Endothelial cell of umbilical vein (primary cell): Measurements from ENCODE around the gene TOMM6. TPM values are rescaled to one million over a fixed set of nuclear protein-coding genes. Genes with fewer than 3 reads are reported as not detected.

Source experiments
- BruUV-seq: library from RNA; stranded (reverse); fragments of 400-500 nt; replicated peaks from 2 replicates; lab custom pipeline; 2021; lab: Mats Ljungman, UMichigan
- CTCF ChIA-PET: fragments of 300-600, 350-600 bp; sonication (Branson Sonifier 250); formaldehyde crosslinking; loops from one replicate; lab custom pipeline; 2021; ENCODE audit warnings: antibody characterized with exemption, inconsistent platforms; lab: Charles Lee
- POLR2A ChIA-PET: fragments of 300-600, 350-600 bp; sonication (Branson Sonifier 250); formaldehyde crosslinking; loops from one replicate; lab custom pipeline; 2021; ENCODE audit warnings: antibody characterized with exemption, inconsistent platforms; lab: Charles Lee
- DNase-seq: peaks from one replicate; pipeline ENCODE4 v3.0.0-alpha.2; 2011; ENCODE audit warnings: low read depth, low spot score
- FAIRE-seq: peaks from 2 replicates; lab custom pipeline; 2011; peaks lifted over from hg19 to GRCh38; lab: Jason Lieb, UNC
- H2AFZ ChIP-seq: 2 replicates; pipeline ENCODE4 v1.6.0; 2012; ENCODE audit warnings: low read depth, low read length, control low read depth, inconsistent platforms
- H3K27ac ChIP-seq: 2 replicates; pipeline ENCODE4 v1.5.1; 2011; ENCODE audit warnings: low read depth, mild to moderate bottlenecking, control low read depth, low read length, moderate library complexity; ENCODE audit not compliant: insufficient read depth
- H3K27me3 ChIP-seq, 2 experiments: 2 replicates each; pipeline versions ENCODE4 v1.6.0 to v1.6.1; 2011; ENCODE audit warnings: low read length in 2 of 2, mixed read lengths in 1 of 2; ENCODE audit not compliant: control insufficient read depth in 2 of 2, insufficient read depth in 2 of 2
- H3K36me3 ChIP-seq, 2 experiments: 2 replicates in 1 of 2; 3 replicates in 1 of 2; pipeline ENCODE4 v1.5.1; 2011; ENCODE audit warnings: low read length in 2 of 2, mild to moderate bottlenecking in 1 of 2, moderate library complexity in 1 of 2; ENCODE audit not compliant: control insufficient read depth in 2 of 2, insufficient read depth in 2 of 2; ENCODE audit errors: extremely low read depth in 1 of 2
- H3K4me1 ChIP-seq: 3 replicates; pipeline ENCODE4 v1.5.1; 2011; ENCODE audit warnings: mild to moderate bottlenecking, low read length; ENCODE audit not compliant: control insufficient read depth, insufficient read depth; ENCODE audit errors: extremely low read depth
- H3K4me2 ChIP-seq: 2 replicates; pipeline ENCODE4 v1.6.1; 2011; ENCODE audit warnings: low read length, control low read depth, mixed read lengths; ENCODE audit not compliant: insufficient read depth
- H3K4me3 ChIP-seq, 3 experiments: fragments of 200-600 bp in 1 of 3; sonication (generic), shearing (Covaris generic) in 1 of 3; replicated peaks in 1 of 3; 2 replicates each; pipeline ENCODE4 v1.5.1; 2011 to 2016; ENCODE audit warnings: control low read depth in 3 of 3, low read length in 3 of 3, mild to moderate bottlenecking in 2 of 3, inconsistent platforms in 1 of 3, low read depth in 1 of 3, moderate library complexity in 1 of 3; ENCODE audit not compliant: insufficient read depth in 1 of 3
- H3K79me2 ChIP-seq: 2 replicates; pipeline ENCODE4 v1.6.0; 2012; ENCODE audit warnings: low read length, inconsistent platforms; ENCODE audit not compliant: control insufficient read depth, insufficient read depth
- H3K9ac ChIP-seq: replicated peaks from 2 replicates; pipeline ENCODE3; 2011; ENCODE audit warnings: low read length, control low read depth; ENCODE audit not compliant: insufficient read depth; ENCODE audit errors: extremely low read depth
- H3K9me1 ChIP-seq: replicated peaks from 3 replicates; pipeline ENCODE4 v1.6.0; 2011; ENCODE audit warnings: mild to moderate bottlenecking, low read length; ENCODE audit not compliant: control insufficient read depth, insufficient read depth; ENCODE audit errors: extremely low read depth
- H3K9me3 ChIP-seq: replicated peaks from 2 replicates; pipeline ENCODE4 v1.5.1; 2012; ENCODE audit warnings: low read length, inconsistent platforms; ENCODE audit not compliant: control insufficient read depth, insufficient read depth
- H4K20me1 ChIP-seq: replicated peaks from 2 replicates; pipeline ENCODE3; 2011; ENCODE audit warnings: mild to moderate bottlenecking, low read length; ENCODE audit not compliant: control insufficient read depth, insufficient read depth; ENCODE audit errors: extremely low read depth
- CTCF ChIP-seq, 2 donors: IDR thresholded peaks; 1 replicate in 1 of 2; 2 replicates in 1 of 2; pipeline ENCODE4 v1.5.1; 2011; ENCODE audit warnings: low read length in 2 of 2, mild to moderate bottlenecking in 2 of 2, moderate library complexity in 2 of 2, control low read depth in 1 of 2, inconsistent platforms in 1 of 2, low read depth in 1 of 2; ENCODE audit not compliant: insufficient read depth in 1 of 2; ENCODE audit errors: extremely low read depth in 1 of 2
- EZH2 ChIP-seq: IDR thresholded peaks from 2 replicates; pipeline ENCODE4 v1.6.1; 2012; ENCODE audit warnings: borderline replicate concordance, low read depth, mild to moderate bottlenecking, moderate library complexity, low read length, inconsistent platforms; ENCODE audit not compliant: severe bottlenecking
- GATA2 ChIP-seq: IDR thresholded peaks from 2 replicates; pipeline ENCODE4 v1.7.0; 2011; ENCODE audit warnings: low read depth, mild to moderate bottlenecking, moderate library complexity, mixed read lengths, low read length; ENCODE audit not compliant: insufficient read length, insufficient read depth
- JUN ChIP-seq: IDR thresholded peaks from 2 replicates; pipeline ENCODE4 v1.6.1; 2011; ENCODE audit warnings: borderline replicate concordance, low read depth; ENCODE audit not compliant: insufficient read length, insufficient read depth
- MYC ChIP-seq: IDR thresholded peaks from one replicate; pipeline ENCODE4 v1.6.1; 2011; ENCODE audit warnings: mild to moderate bottlenecking, low read depth, low read length
- POLR2AphosphoS5 ChIP-seq: IDR thresholded peaks from 2 replicates; pipeline ENCODE4 v1.6.1; 2012; ENCODE audit warnings: low read depth, mild to moderate bottlenecking, control low read depth, low read length, moderate library complexity; ENCODE audit not compliant: insufficient read depth
- dilution Hi-C: fragments of 300-500 bp; cut with MboI; formaldehyde crosslinking; loops from one replicate; pipeline ENCODE4 v1.15.0; 2019; ENCODE audit warnings: low sequenced_read_pairs; ENCODE audit not compliant: extremely low pct_ligation_motif_present
- intact Hi-C: fragments of 100-400 bp; cut with micrococcal nuclease; formaldehyde crosslinking; loops from one replicate; pipeline ENCODE4 v1.10.0; 2022
- polyA plus RNA-seq, 4 experiments: library from polyadenylated mRNA; depleted of rRNA in 3 of 4; stranded (reverse) in 3 of 4; unstranded in 1 of 4; fragments of >200 nt; gene quantifications; 2 replicates each; pipeline versions ENCODE4 v1.2.1 to v1.2.3, GENCODE V29; 2011 to 2012; ENCODE audit warnings: missing spikeins in 1 of 4
- total RNA-seq: library from RNA; stranded (reverse); gene quantifications from 2 replicates; pipeline ENCODE4 v1.2.3, GENCODE V29; 2021

TOMM6 gene
- total and polyA plus RNA-seq, 2 donors (not counting 3 experiments of a cell fraction or from before 2014, with no cell fraction given), result 233 to 527 TPM

- no peak overlapping the region for H3K4me3 ChIP-seq
- H3K79me2 ChIP-seq, result no peaks in the 10 kb centered on the region
- DNase-seq (no peak), FAIRE-seq (no peak)
- H2AFZ ChIP-seq, result no peak overlapping the region
- H3K27me3 ChIP-seq, result peaks cover 3 to 7% of the 10 kb centered on the region in 2 experiments
- ChIA-PET POLR2A (no interaction called here), CTCF (no interaction called here)
- no TSS peak for BruUV-seq
- no peak overlapping the region for H3K9ac ChIP-seq
- H3K27ac ChIP-seq, result no peak overlapping the region
- no peak overlapping the region for H3K4me2 ChIP-seq
- TF ChIP-seq MYC (no peak), JUN (no peak), POLR2AphosphoS5 (no peak), GATA2 (no peak), CTCF (IDR thresholded peaks at IDR 0.05; ENCODE audit: extremely low read depth in 1 of 2, insufficient read depth in 1 of 2, low read depth in 1 of 2, low read length in 2 of 2) (no peak), EZH2 (no peak)
- dilution Hi-C loops (no loop called here), intact Hi-C loops (no loop called here)
- no peaks in the 10 kb centered on the region for H4K20me1 ChIP-seq
- no peaks in the 10 kb centered on the region for H3K36me3 ChIP-seq
- no peaks in the 10 kb centered on the region for H3K4me1 ChIP-seq
- no peaks in the 10 kb centered on the region for H3K9me1 ChIP-seq
- H3K9me3 ChIP-seq, result no peaks in the 10 kb centered on the region
Observed at GRCh38 chr6:41757271-41757670, 30.2 kb upstream of the TOMM6 start.
